GM12878 (cell line): ENCODE measurements around the gene MEIS2. TPM values are rescaled to one million over a fixed set of nuclear protein-coding genes. Genes with fewer than 3 reads are reported as not detected.

Experiments used
- ATAC-seq: fragments of 200-7000 bp; cut with Tn5 transposase; 3 replicates; pipeline ENCODE4 v1.9.1; 2020; ENCODE audit warnings: mild to moderate bottlenecking, moderate library complexity
- BruUV-seq: library from RNA; stranded (reverse); fragments of 400-500 nt; replicated peaks from 2 replicates; lab custom pipeline; 2021; lab: Mats Ljungman, UMichigan
- CTCF ChIA-PET: fragments of 300-600 bp; sonication (Branson Sonifier 250); formaldehyde crosslinking; extraction: SDS; loops from one replicate; lab custom pipeline; 2021; ENCODE audit warnings: inconsistent platforms; lab: Yijun Ruan, JAX
- POLR2A ChIA-PET: fragments of 350-600 bp; formaldehyde crosslinking; extraction: SDS; loops from one replicate; lab custom pipeline; 2021; ENCODE audit warnings: inconsistent platforms; lab: Charles Lee
- RAD21 ChIA-PET: fragments of 300-600 bp; sonication (Branson Sonifier 250); formaldehyde crosslinking; loops from one replicate; lab custom pipeline; 2023; ENCODE audit warnings: antibody characterized with exemption; ENCODE audit not compliant: unreplicated experiment; lab: Charles Lee
- SMC1A ChIA-PET: fragments of 300-600 bp; sonication (Branson Sonifier 250); formaldehyde crosslinking; loops from one replicate; lab custom pipeline; 2023; ENCODE audit not compliant: unreplicated experiment, uncharacterized antibody; lab: Charles Lee
- DNase-seq: peaks from one replicate; pipeline ENCODE4 v3.0.0-alpha.2; 2011; ENCODE audit warnings: low read depth, low spot score
- FAIRE-seq: peaks from 3 replicates; lab custom pipeline; 2011; peaks lifted over from hg19 to GRCh38; lab: Jason Lieb, UNC
- H2AFZ ChIP-seq: 2 replicates; pipeline ENCODE4 v1.6.0; 2011; ENCODE audit warnings: low read depth, low read length, control low read depth; ENCODE audit not compliant: control insufficient read depth
- H3K27ac ChIP-seq: 2 replicates; pipeline ENCODE4 v1.5.1; 2011; ENCODE audit warnings: control low read depth; ENCODE audit not compliant: control insufficient read depth, insufficient read depth
- H3K27me3 ChIP-seq, 2 experiments: replicated peaks in 1 of 2; 2 replicates each; pipeline versions ENCODE4 v1.6.0 to v1.6.1; 2011; ENCODE audit warnings: low read length in 1 of 2; ENCODE audit not compliant: control insufficient read depth in 2 of 2, insufficient read depth in 2 of 2
- H3K36me3 ChIP-seq, 2 experiments: 2 replicates each; pipeline ENCODE4 v1.5.1; 2011; ENCODE audit warnings: low read length in 1 of 2; ENCODE audit not compliant: control insufficient read depth in 2 of 2, insufficient read depth in 2 of 2
- H3K4me1 ChIP-seq: 2 replicates; pipeline ENCODE4 v1.6.1; 2011; ENCODE audit warnings: mild to moderate bottlenecking, low read length, moderate library complexity, mixed read lengths; ENCODE audit not compliant: control insufficient read depth, insufficient read depth
- H3K4me2 ChIP-seq: 2 replicates; pipeline ENCODE4 v1.6.0; 2011; ENCODE audit warnings: control low read depth; ENCODE audit not compliant: control insufficient read depth, insufficient read depth
- H3K4me3 ChIP-seq: fragments of 200-600 bp; sonication (generic); 2 replicates; pipeline ENCODE4 v1.5.1; 2016
- H3K79me2 ChIP-seq: 2 replicates; pipeline ENCODE4 v1.6.0; 2011; ENCODE audit warnings: low read length; ENCODE audit not compliant: control insufficient read depth, insufficient read depth
- H3K9ac ChIP-seq: 2 replicates; pipeline ENCODE4 v1.8.0; 2011; ENCODE audit warnings: low read length, control low read depth, mixed read lengths; ENCODE audit not compliant: control insufficient read depth, insufficient read depth
- H3K9me3 ChIP-seq: replicated peaks from 3 replicates; pipeline ENCODE4 v1.5.1; 2011; ENCODE audit warnings: mild to moderate bottlenecking, low read length; ENCODE audit not compliant: control insufficient read depth, insufficient read depth
- H4K20me1 ChIP-seq: 2 replicates; pipeline ENCODE4 v1.6.0; 2011; ENCODE audit not compliant: control insufficient read depth, insufficient read depth
- BMI1 ChIP-seq: fragments of 450-650 bp; IDR thresholded peaks from 2 replicates; pipeline ENCODE4 v1.6.1; 2016; ENCODE audit warnings: mild to moderate bottlenecking, moderate library complexity, borderline replicate concordance
- CBX3 ChIP-seq: fragments of 200-600 bp; sonication (generic); IDR thresholded peaks from 2 replicates; pipeline ENCODE4 v1.6.1; 2016; ENCODE audit warnings: low read depth, borderline replicate concordance
- CBX5 ChIP-seq: sonication (generic); IDR thresholded peaks from 2 replicates; pipeline ENCODE4 v1.6.1; 2016; ENCODE audit warnings: low read depth, moderate library complexity, mild to moderate bottlenecking, inconsistent platforms
- FOXM1 ChIP-seq: IDR thresholded peaks from 2 replicates; pipeline ENCODE4 v1.6.1; 2012; ENCODE audit warnings: low read depth, mild to moderate bottlenecking, inconsistent platforms, low read length, moderate library complexity
- GABPA ChIP-seq: IDR thresholded peaks from 2 replicates; pipeline ENCODE4 v1.6.1; 2014; ENCODE audit warnings: antibody characterized with exemption, low read depth, mild to moderate bottlenecking, inconsistent platforms
- KDM1A ChIP-seq: fragments of 200-600 bp; sonication (generic); IDR thresholded peaks from 2 replicates; pipeline ENCODE4 v1.6.1; 2016; ENCODE audit warnings: borderline replicate concordance
- MEF2A ChIP-seq: IDR thresholded peaks from 2 replicates; pipeline ENCODE4 v1.6.1; 2011; ENCODE audit warnings: low read depth, mild to moderate bottlenecking, low read length, moderate library complexity; ENCODE audit not compliant: insufficient read depth
- MXI1 ChIP-seq: fragments of 150-350 bp; IDR thresholded peaks from 2 replicates; pipeline ENCODE4 v1.6.1; 2011; ENCODE audit warnings: low read depth, mild to moderate bottlenecking, inconsistent platforms, low read length, improper control_type of control experiment
- NBN ChIP-seq: fragments of 450-650 bp; IDR thresholded peaks from 2 replicates; pipeline ENCODE4 v1.6.1; 2016
- NRF1 ChIP-seq: conservative IDR thresholded peaks from 2 replicates; pipeline ENCODE4 v1.6.1; 2011; ENCODE audit warnings: mild to moderate bottlenecking, low read depth, low read length, improper control_type of control experiment
- POLR2AphosphoS2 ChIP-seq: IDR thresholded peaks from 2 replicates; pipeline ENCODE4 v1.6.1; 2011; ENCODE audit warnings: low read depth, mild to moderate bottlenecking, low read length, improper control_type of control experiment, moderate library complexity
- RB1 ChIP-seq: fragments of 450-650 bp; formaldehyde crosslinking; IDR thresholded peaks from 2 replicates; pipeline ENCODE4 v1.6.1; 2017; ENCODE audit warnings: mild to moderate bottlenecking, borderline replicate concordance
- SREBF2 ChIP-seq: IDR thresholded peaks from 2 replicates; pipeline ENCODE4 v1.6.1; 2012; ENCODE audit warnings: mild to moderate bottlenecking, low read length
- SRF ChIP-seq, 2 experiments: IDR thresholded peaks; 2 replicates each; pipeline ENCODE4 v1.6.1; 2011; ENCODE audit warnings: low read depth in 2 of 2, low read length in 2 of 2, mild to moderate bottlenecking in 1 of 2, moderate library complexity in 1 of 2
- SUPT20H ChIP-seq: IDR thresholded peaks from 2 replicates; pipeline ENCODE4 v1.6.1; 2011; ENCODE audit warnings: low read depth, mild to moderate bottlenecking, low read length, moderate library complexity, borderline replicate concordance; ENCODE audit not compliant: control insufficient read depth
- ZBTB11 ChIP-seq: fragments of 450-650 bp; formaldehyde crosslinking; IDR thresholded peaks from 2 replicates; pipeline ENCODE4 v1.5.0; 2022; ENCODE audit warnings: mild to moderate bottlenecking, missing genetic modification characterization
- WGBS: methylation state at CpG from one replicate; pipeline ENCODE4 v1.1.6; 2016; ENCODE audit warnings: low lambda C conversion rate; ENCODE audit not compliant: insufficient replicate concordance, insufficient coverage; ENCODE audit errors: missing lambda C conversion rate; 5-methylcytosine and 5-hydroxymethylcytosine counted together
- in situ Hi-C: fragments of 300-500 bp; cut with MboI; formaldehyde crosslinking; loops from 9 replicates; pipeline ENCODE4 v1.14.3; 2018; ENCODE audit warnings: mixed read lengths
- intact Hi-C: fragments of 100-400 bp; cut with micrococcal nuclease; formaldehyde crosslinking; loops from one replicate; pipeline ENCODE4 v1.14.2; 2022; ENCODE audit not compliant: unreplicated experiment
- polyA plus RNA-seq, 11 experiments: library from polyadenylated mRNA; depleted of rRNA in 4 of 11; unstranded in 6 of 11; stranded (reverse) in 5 of 11; fragments of >200 nt; fragmentation: Nextera tagmentation in 4 of 11; fragmentation: Illumina TruSeq in 1 of 11; extraction: Ambion mirVana in 4 of 11; extraction: Trizol in 1 of 11; gene quantifications; 1 replicate in 1 of 11; 2 replicates in 10 of 11; pipeline versions ENCODE4 v1.2.1 to v1.2.3, GENCODE V29; 2011 to 2016; ENCODE audit warnings: inconsistent platforms in 2 of 11, missing spikeins in 2 of 11, low read depth in 1 of 11
- total RNA-seq, 4 experiments: library from RNA; depleted of rRNA in 3 of 4; stranded (reverse); fragments of >200 nt in 3 of 4; fragmentation: Illumina TruSeq in 1 of 4; extraction: Trizol in 1 of 4; gene quantifications; 2 replicates each; pipeline versions ENCODE4 v1.2.1 to v1.2.3, GENCODE V29; 2013 to 2021
- TF ChIP-seq, protein P1 (sequence below): IDR thresholded peaks from 2 replicates; pipeline ENCODE4 v1.6.1; 2012; ENCODE audit warnings: low read depth, low read length, improper control_type of control experiment
- TF ChIP-seq, protein P2 (sequence below), 3 experiments: IDR thresholded peaks in 2 of 3; conservative IDR thresholded peaks in 1 of 3; 2 replicates each; pipeline ENCODE4 v1.5.1; 2011; ENCODE audit warnings: low read depth in 3 of 3, low read length in 3 of 3, mild to moderate bottlenecking in 3 of 3, control low read depth in 2 of 3, moderate library complexity in 2 of 3, inconsistent platforms in 1 of 3, mixed read lengths in 1 of 3; ENCODE audit not compliant: control insufficient read depth in 2 of 3, insufficient read depth in 1 of 3; ENCODE audit errors: extremely low read depth in 1 of 3

The MEIS2 gene
- total and polyA plus RNA-seq, 10 of the 15 experiments (the other 5 are each of a cell fraction or from before 2014, with no cell fraction given) = 9.2 to 54.0 (median 20.4) TPM

GRCh38 chr15:37106490-37107001 lies 6.2 kb upstream of the MEIS2 start:
- 9% methylated on average over 22 of the region's 23 CpGs for WGBS
- ChIA-PET SMC1A (interaction anchor here (1.3 to 12.8 kb wide), 4 partner anchors 21 to 605 kb away, joined by 4 to 130 read pairs (median 4); no protein-coding TSS in a partner anchor), POLR2A (interaction anchor here (0.6 kb wide), 1 partner anchor 490 kb away, joined by 4 read pairs; no protein-coding TSS in a partner anchor), RAD21 (no interaction called here), CTCF (interaction anchor here (0.6 to 5.2 kb wide), 9 partner anchors 100 to 605 kb away, joined by 3 to 66 read pairs (median 3); no protein-coding TSS in a partner anchor)
- intact Hi-C loops = loop anchor here (1.0 to 10.0 kb wide), 4 partner anchors 223 to 1582 kb away; no protein-coding TSS in a partner anchor
- H3K27ac ChIP-seq = no peak overlapping the region
- H3K4me3 ChIP-seq = no peak overlapping the region
- H3K9ac ChIP-seq = no peak overlapping the region
- no peaks in the 10 kb centered on the region for H3K36me3 ChIP-seq
- H3K79me2 ChIP-seq = no peaks in the 10 kb centered on the region
- H4K20me1 ChIP-seq = no peaks in the 10 kb centered on the region
- in situ Hi-C loops = loop anchor here (10.0 kb wide), 1 partner anchor 612 kb away; no protein-coding TSS in a partner anchor
- H2AFZ ChIP-seq = no peak overlapping the region
- peaks cover 3 to 33% of the 10 kb centered on the region in 2 experiments for H3K27me3 ChIP-seq
- H3K9me3 ChIP-seq = no peaks in the 10 kb centered on the region
- peak overlapping the region; percentile 48 for H3K4me2 ChIP-seq
- no peak for FAIRE-seq
- DNase-seq = no peak
- BruUV-seq = no TSS peak
- ATAC-seq = peak; percentile 42; the same call in 2 of the 3 replicates
- no peaks in the 10 kb centered on the region; the same call in 1 of the 2 replicates for H3K4me1 ChIP-seq
- TF ChIP-seq MEF2A (no peak), NRF1 (no peak), SUPT20H (no peak), SRF (IDR thresholded peaks at IDR 0.05; ENCODE audit: low read depth in 2 of 2, low read length in 2 of 2) (no peak), FOXM1 (no peak), POLR2AphosphoS2 (no peak), CBX3 (no peak), RB1 (peak; percentile 35; the same call in 1 of the 2 replicates), BMI1 (no peak), SREBF2 (no peak), KDM1A (no peak), GABPA (no peak), ZBTB11 (CRISPR knock-in tag) (no peak), CBX5 (no peak), NBN (0 out of 2 replicates have a peak, but pooled peaks have one; percentile 31), MXI1 (no peak)
- TF ChIP-seq, protein P1, sequence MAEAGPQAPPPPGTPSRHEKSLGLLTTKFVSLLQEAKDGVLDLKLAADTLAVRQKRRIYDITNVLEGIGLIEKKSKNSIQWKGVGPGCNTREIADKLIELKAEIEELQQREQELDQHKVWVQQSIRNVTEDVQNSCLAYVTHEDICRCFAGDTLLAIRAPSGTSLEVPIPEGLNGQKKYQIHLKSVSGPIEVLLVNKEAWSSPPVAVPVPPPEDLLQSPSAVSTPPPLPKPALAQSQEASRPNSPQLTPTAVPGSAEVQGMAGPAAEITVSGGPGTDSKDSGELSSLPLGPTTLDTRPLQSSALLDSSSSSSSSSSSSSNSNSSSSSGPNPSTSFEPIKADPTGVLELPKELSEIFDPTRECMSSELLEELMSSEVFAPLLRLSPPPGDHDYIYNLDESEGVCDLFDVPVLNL = no peak
- TF ChIP-seq, protein P2, sequence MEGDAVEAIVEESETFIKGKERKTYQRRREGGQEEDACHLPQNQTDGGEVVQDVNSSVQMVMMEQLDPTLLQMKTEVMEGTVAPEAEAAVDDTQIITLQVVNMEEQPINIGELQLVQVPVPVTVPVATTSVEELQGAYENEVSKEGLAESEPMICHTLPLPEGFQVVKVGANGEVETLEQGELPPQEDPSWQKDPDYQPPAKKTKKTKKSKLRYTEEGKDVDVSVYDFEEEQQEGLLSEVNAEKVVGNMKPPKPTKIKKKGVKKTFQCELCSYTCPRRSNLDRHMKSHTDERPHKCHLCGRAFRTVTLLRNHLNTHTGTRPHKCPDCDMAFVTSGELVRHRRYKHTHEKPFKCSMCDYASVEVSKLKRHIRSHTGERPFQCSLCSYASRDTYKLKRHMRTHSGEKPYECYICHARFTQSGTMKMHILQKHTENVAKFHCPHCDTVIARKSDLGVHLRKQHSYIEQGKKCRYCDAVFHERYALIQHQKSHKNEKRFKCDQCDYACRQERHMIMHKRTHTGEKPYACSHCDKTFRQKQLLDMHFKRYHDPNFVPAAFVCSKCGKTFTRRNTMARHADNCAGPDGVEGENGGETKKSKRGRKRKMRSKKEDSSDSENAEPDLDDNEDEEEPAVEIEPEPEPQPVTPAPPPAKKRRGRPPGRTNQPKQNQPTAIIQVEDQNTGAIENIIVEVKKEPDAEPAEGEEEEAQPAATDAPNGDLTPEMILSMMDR (IDR thresholded peaks at IDR 0.05 in 2 of 3, conservative IDR thresholded peaks at IDR 0.05 in 1 of 3; ENCODE audit: control insufficient read depth in 2 of 3, extremely low read depth in 1 of 3, insufficient read depth in 1 of 3, low read depth in 3 of 3, low read length in 3 of 3) = peak; percentile 54 to 78 (median 55)
